ENCODE data around the gene PARS2.

DNA sequence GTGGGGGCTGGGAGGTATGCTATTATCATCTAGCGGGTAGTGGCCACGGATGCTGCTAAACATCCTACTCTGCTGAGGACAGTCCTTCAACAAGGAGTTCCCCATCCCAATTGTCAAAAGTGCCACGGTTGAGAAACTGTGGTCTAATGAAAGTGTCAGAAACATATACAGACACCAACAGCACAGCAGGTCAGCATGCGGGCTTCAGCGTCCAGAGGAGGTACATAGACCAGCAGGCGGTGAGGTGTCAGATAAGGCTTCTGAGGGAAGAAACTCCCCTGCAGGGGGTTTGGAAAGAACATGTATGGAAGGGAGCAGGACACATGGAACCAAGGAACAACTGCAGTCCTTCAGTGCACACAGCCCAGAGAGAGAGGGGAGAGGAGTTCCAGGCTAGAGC lies 53.5 kb downstream of the PARS2 start:
- TF ChIP-seq GATA2 (IDR thresholded peaks at IDR 0.05; ENCODE audit: low read depth, low read length) (no peak), GATA3 (IDR thresholded peaks at IDR 0.05; ENCODE audit: low read depth, low read length) (no peak)

Data from SH-SY5Y (cell line).